Measurements from ENCODE around the gene RNF181.
"Not testable (repeated sequence)": the region's sequence is repeated elsewhere in the genome, so short reads cannot be mapped to it uniquely, and the experiment has no call there.

Gene RNF181

GRCh38 chr2:85599468-85600234, 4.1 kb downstream of the RNF181 start:
- Histone ChIP-seq H3K4me1 (ENCODE audit: control extremely low read depth in 1 of 4, control insufficient read depth in 4 of 4, insufficient read depth in 4 of 4, low read length in 3 of 4) (peaks cover 8 to 44% (median 37%) of the 10 kb centered on the region in 4 experiments), H3K27ac (ENCODE audit: insufficient read depth in 1 of 2, low read depth in 1 of 2, low read length in 2 of 2, poor library complexity in 1 of 2, severe bottlenecking in 2 of 2) (no peak overlapping the region), H3K36me3 (ENCODE audit: control insufficient read depth in 4 of 4, insufficient read depth in 4 of 4, low read length in 3 of 4) (peaks cover 8 to 33% (median 26%) of the 10 kb centered on the region in 4 experiments), H3K9me3 (ENCODE audit: control extremely low read depth in 1 of 5, control insufficient read depth in 4 of 5, insufficient read depth in 2 of 5, low read depth in 1 of 5, low read length in 4 of 5) (no peaks in the 10 kb centered on the region), H3K27me3 (replicated peaks in 2 of 5; ENCODE audit: control insufficient read depth in 4 of 5, insufficient read depth in 5 of 5, low read length in 4 of 5) (no peaks in the 10 kb centered on the region), H3K4me3 (ENCODE audit: control insufficient read depth in 1 of 7, extremely low read depth in 1 of 7, insufficient read depth in 4 of 7, low read depth in 2 of 7, low read length in 6 of 7) (no peak overlapping the region)
- CTCF ChIA-PET = interaction anchor here (0.9 to 2.4 kb wide), 4 partner anchors 9 to 43 kb away, joined by 3 to 15 read pairs (median 4); no protein-coding TSS in a partner anchor
- no peak for DNase-seq
- WGBS (ENCODE audit: insufficient coverage) = 81% methylated on average over 15 of the region's 17 CpGs
- POLR2A ChIA-PET = no interaction called here

- Histone ChIP-seq H3K27me3 (replicated peaks in 2 of 5; ENCODE audit: control insufficient read depth in 4 of 5, insufficient read depth in 5 of 5, low read length in 4 of 5) (no peaks in the 10 kb centered on the region), H3K9me3 (ENCODE audit: control extremely low read depth in 1 of 5, control insufficient read depth in 4 of 5, insufficient read depth in 2 of 5, low read depth in 1 of 5, low read length in 4 of 5) (no peaks in the 10 kb centered on the region), H3K27ac (ENCODE audit: insufficient read depth in 1 of 2, low read depth in 1 of 2, low read length in 2 of 2, poor library complexity in 1 of 2, severe bottlenecking in 2 of 2) (no peak overlapping the region), H3K4me3 (ENCODE audit: control insufficient read depth in 1 of 7, extremely low read depth in 1 of 7, insufficient read depth in 4 of 7, low read depth in 2 of 7, low read length in 6 of 7) (no peak overlapping the region), H3K4me1 (ENCODE audit: control extremely low read depth in 1 of 4, control insufficient read depth in 4 of 4, insufficient read depth in 4 of 4, low read length in 3 of 4) (peaks cover 7 to 40% (median 34%) of the 10 kb centered on the region in 4 experiments), H3K36me3 (ENCODE audit: control insufficient read depth in 4 of 4, insufficient read depth in 4 of 4, low read length in 3 of 4) (peaks cover 8 to 37% (median 26%) of the 10 kb centered on the region in 4 experiments)
- 100% methylated on average over 1 of the region's 3 CpGs for WGBS (ENCODE audit: insufficient coverage)
- no peak for DNase-seq
- CTCF ChIA-PET = interaction anchor here (0.6 to 2.4 kb wide), 6 partner anchors 10 to 108 kb away, joined by 3 to 15 read pairs (median 4); no protein-coding TSS in a partner anchor
- POLR2A ChIA-PET = no interaction called here
Observed at GRCh38 chr2:85600235-85600575, 4.7 kb downstream of the RNF181 start.

GRCh38 chr2:85600951-85601770, 5.6 kb downstream of the RNF181 start:
- no peaks in the 10 kb centered on the region for H3K27me3 ChIP-seq (replicated peaks in 2 of 5; ENCODE audit: control insufficient read depth in 4 of 5, insufficient read depth in 5 of 5, low read length in 4 of 5)
- DNase-seq = no peak
- CTCF ChIA-PET = interaction anchor here (0.9 to 2.4 kb wide), 10 partner anchors 9 to 187 kb away, joined by 3 to 15 read pairs (median 4); partner anchors contain the start of genes C2orf68 and GGCX
- no peak overlapping the region for H3K27ac ChIP-seq (ENCODE audit: insufficient read depth in 1 of 2, low read depth in 1 of 2, low read length in 2 of 2, poor library complexity in 1 of 2, severe bottlenecking in 2 of 2)
- H3K9me3 ChIP-seq (ENCODE audit: control extremely low read depth in 1 of 5, control insufficient read depth in 4 of 5, insufficient read depth in 2 of 5, low read depth in 1 of 5, low read length in 4 of 5) = no peaks in the 10 kb centered on the region
- peaks cover 7 to 38% (median 32%) of the 10 kb centered on the region in 4 experiments for H3K4me1 ChIP-seq (ENCODE audit: control extremely low read depth in 1 of 4, control insufficient read depth in 4 of 4, insufficient read depth in 4 of 4, low read length in 3 of 4)
- WGBS (ENCODE audit: insufficient coverage) = 88% methylated on average over 2 of the region's 6 CpGs
- POLR2A ChIA-PET = interaction anchor here (1.5 to 2.5 kb wide), 2 partner anchors 10 to 24 kb away, joined by 3 to 7 read pairs; partner anchors contain the start of genes C2orf68 and VAMP8
- peak overlapping the region in 5 of 7 experiments; percentile 8 to 94 (median 85) for H3K4me3 ChIP-seq (ENCODE audit: control insufficient read depth in 1 of 7, extremely low read depth in 1 of 7, insufficient read depth in 4 of 7, low read depth in 2 of 7, low read length in 6 of 7)
- peaks cover 8 to 45% (median 32%) of the 10 kb centered on the region in 4 experiments for H3K36me3 ChIP-seq (ENCODE audit: control insufficient read depth in 4 of 4, insufficient read depth in 4 of 4, low read length in 3 of 4)

- Histone ChIP-seq H3K4me3 (ENCODE audit: control insufficient read depth in 1 of 7, extremely low read depth in 1 of 7, insufficient read depth in 4 of 7, low read depth in 2 of 7, low read length in 6 of 7) (peak overlapping the region; percentile 56 to 96 (median 87)), H3K4me1 (ENCODE audit: control extremely low read depth in 1 of 4, control insufficient read depth in 4 of 4, insufficient read depth in 4 of 4, low read length in 3 of 4) (peaks cover 4 to 31% (median 24%) of the 10 kb centered on the region in 4 experiments), H3K9me3 (ENCODE audit: control extremely low read depth in 1 of 5, control insufficient read depth in 4 of 5, insufficient read depth in 2 of 5, low read depth in 1 of 5, low read length in 4 of 5) (no peaks in the 10 kb centered on the region), H3K27ac (ENCODE audit: insufficient read depth in 1 of 2, low read depth in 1 of 2, low read length in 2 of 2, poor library complexity in 1 of 2, severe bottlenecking in 2 of 2) (peak overlapping the region in 1 of 2 experiments; percentile 40), H3K36me3 (ENCODE audit: control insufficient read depth in 4 of 4, insufficient read depth in 4 of 4, low read length in 3 of 4) (peaks cover 7 to 46% (median 31%) of the 10 kb centered on the region in 4 experiments), H3K27me3 (replicated peaks in 2 of 5; ENCODE audit: control insufficient read depth in 4 of 5, insufficient read depth in 5 of 5, low read length in 4 of 5) (no peaks in the 10 kb centered on the region)
- DNase-seq = peak in 1 of 3 donors; percentile 37
- ChIA-PET POLR2A (interaction anchor here (1.4 to 2.5 kb wide), 3 partner anchors 10 to 63 kb away, joined by 3 to 7 read pairs (median 3); partner anchors contain the start of genes C2orf68, MAT2A and VAMP8), CTCF (interaction anchor here (1.0 to 2.6 kb wide), 9 partner anchors 9 to 188 kb away, joined by 3 to 15 read pairs (median 4); partner anchors contain the start of genes C2orf68, GGCX and VAMP8)
- 4% methylated on average over 33 of the region's 36 CpGs for whole genome bisulfite sequencing (ENCODE audit: insufficient coverage)
Observed at GRCh38 chr2:85601771-85602475, 6.4 kb downstream of the RNF181 start.

GRCh38 chr2:85602476-85603234, 7.1 kb downstream of the RNF181 start, which contains the start of gene TMEM150A:
Gene TMEM150A (minus strand): TSS chr2:85602698. CDS start chr2:85601948, 750 bp downstream.
- CTCF ChIA-PET = interaction anchor here (0.9 to 2.6 kb wide), 7 partner anchors 8 to 183 kb away, joined by 3 to 10 read pairs (median 4); partner anchors contain the start of genes C2orf68, GGCX and VAMP8

GRCh38 chr2:85604133-85604444, 8.5 kb downstream of the RNF181 start:
- POLR2A ChIA-PET = not testable (repeated sequence)

More at GRCh38 chr2:85602476-85603234, 7.1 kb downstream of the RNF181 start, which contains the start of gene TMEM150A:
- 0% methylated on average over 58 of the region's 73 CpGs for WGBS (ENCODE audit: insufficient coverage)
- POLR2A ChIA-PET = interaction anchor here (0.7 to 2.5 kb wide), 4 partner anchors 9 to 64 kb away, joined by 3 to 7 read pairs (median 3); partner anchors contain the start of genes C2orf68, MAT2A and VAMP8
- no peaks in the 10 kb centered on the region for H3K9me3 ChIP-seq (ENCODE audit: control extremely low read depth in 1 of 5, control insufficient read depth in 4 of 5, insufficient read depth in 2 of 5, low read depth in 1 of 5, low read length in 4 of 5)
- H3K27ac ChIP-seq (ENCODE audit: insufficient read depth in 1 of 2, low read depth in 1 of 2, low read length in 2 of 2, poor library complexity in 1 of 2, severe bottlenecking in 2 of 2) = peak within 1 kb of the TSS in 1 of 2 experiments; percentile 40
- peaks cover 7 to 46% (median 31%) of the 10 kb centered on the region in 4 experiments for H3K36me3 ChIP-seq (ENCODE audit: control insufficient read depth in 4 of 4, insufficient read depth in 4 of 4, low read length in 3 of 4)
- H3K4me1 ChIP-seq (ENCODE audit: control extremely low read depth in 1 of 4, control insufficient read depth in 4 of 4, insufficient read depth in 4 of 4, low read length in 3 of 4) = peaks cover 5 to 30% (median 26%) of the 10 kb centered on the region in 4 experiments
- DNase-seq = peak; percentile 85 to 93 (median 91)
- peak within 1 kb of the TSS; percentile 56 to 96 (median 87) for H3K4me3 ChIP-seq (ENCODE audit: control insufficient read depth in 1 of 7, extremely low read depth in 1 of 7, insufficient read depth in 4 of 7, low read depth in 2 of 7, low read length in 6 of 7)
- no peaks in the 10 kb centered on the region for H3K27me3 ChIP-seq (replicated peaks in 2 of 5; ENCODE audit: control insufficient read depth in 4 of 5, insufficient read depth in 5 of 5, low read length in 4 of 5)

More at GRCh38 chr2:85604133-85604444, 8.5 kb downstream of the RNF181 start:
- H3K36me3 ChIP-seq (ENCODE audit: control insufficient read depth in 4 of 4, insufficient read depth in 4 of 4, low read length in 3 of 4) = peaks cover 14 to 47% (median 39%) of the 10 kb centered on the region in 4 experiments
- peak overlapping the region in 2 of 7 experiments; percentile 26 to 36 for H3K4me3 ChIP-seq (ENCODE audit: control insufficient read depth in 1 of 7, extremely low read depth in 1 of 7, insufficient read depth in 4 of 7, low read depth in 2 of 7, low read length in 6 of 7)
- H3K27me3 ChIP-seq (replicated peaks in 2 of 5; ENCODE audit: control insufficient read depth in 4 of 5, insufficient read depth in 5 of 5, low read length in 4 of 5); H3K9me3 ChIP-seq (ENCODE audit: control extremely low read depth in 1 of 5, control insufficient read depth in 4 of 5, insufficient read depth in 2 of 5, low read depth in 1 of 5, low read length in 4 of 5); H3K27ac ChIP-seq (ENCODE audit: insufficient read depth in 1 of 2, low read depth in 1 of 2, low read length in 2 of 2, poor library complexity in 1 of 2, severe bottlenecking in 2 of 2); DNase-seq: not testable (repeated sequence)
- 97% methylated on average over 3 of the region's 3 CpGs for WGBS (ENCODE audit: insufficient coverage)
- peaks cover 5 to 29% (median 26%) of the 10 kb centered on the region in 4 experiments for H3K4me1 ChIP-seq (ENCODE audit: control extremely low read depth in 1 of 4, control insufficient read depth in 4 of 4, insufficient read depth in 4 of 4, low read length in 3 of 4)
- CTCF ChIA-PET = interaction anchor here (0.6 to 2.6 kb wide), 7 partner anchors 16 to 55 kb away, joined by 3 to 10 read pairs (median 4); partner anchors contain the start of genes GGCX and VAMP8
